A549 (cell line): ENCODE data around the gene ASTN1. TPM values are rescaled to one million over a fixed set of nuclear protein-coding genes. Genes with fewer than 3 reads are reported as not detected.

ENCODE experiments used
- ATAC-seq, 2 experiments: fragments of 200-7000 bp in 1 of 2; fragments of >200 bp in 1 of 2; cut with Nextera tagmentation in 1 of 2; cut with Tn5 transposase in 1 of 2; 3 replicates each; pipeline versions ENCODE4 v1.8.0 to v1.9.1; 2018 to 2020; ENCODE audit warnings: mild to moderate bottlenecking in 1 of 2, moderate library complexity in 1 of 2
- CTCF ChIA-PET: fragments of 300-600 bp; sonication (Branson Sonifier 250); formaldehyde crosslinking; extraction: SDS; loops from one replicate; lab custom pipeline; 2021; ENCODE audit warnings: antibody characterized with exemption, inconsistent platforms; lab: Yijun Ruan, JAX
- POLR2A ChIA-PET: fragments of 350-600 bp; formaldehyde crosslinking; extraction: SDS; loops from one replicate; lab custom pipeline; 2021; ENCODE audit warnings: antibody characterized with exemption, inconsistent platforms; lab: Yijun Ruan, JAX
- DNase-seq, 2 experiments: peaks; one replicate each; pipeline versions ENCODE4 v3.0.0 to v3.0.0-alpha.2; 2011 to 2016; ENCODE audit warnings: low read depth in 1 of 2, low spot score in 1 of 2
- FAIRE-seq: peaks from 2 replicates; lab custom pipeline; 2011; peaks lifted over from hg19 to GRCh38; lab: Jason Lieb, UNC
- H3K27ac ChIP-seq, 2 experiments: fragments of >200 bp; sonication (Bioruptor Twin); formaldehyde crosslinking; 3 replicates each; pipeline ENCODE4 v1.5.1; 2016 to 2017
- H3K4me1 ChIP-seq: fragments of >200 bp; sonication (Bioruptor Twin); formaldehyde crosslinking; 3 replicates; pipeline ENCODE4 v1.6.1; 2016
- H3K4me2 ChIP-seq: fragments of >200 bp; sonication (Bioruptor Twin); formaldehyde crosslinking; 3 replicates; pipeline ENCODE4 v1.6.1; 2016
- H3K4me3 ChIP-seq: fragments of >200 bp; sonication (Bioruptor Twin); formaldehyde crosslinking; 3 replicates; pipeline ENCODE4 v1.5.1; 2016
- H3K9me3 ChIP-seq: fragments of >200 bp; sonication (Bioruptor Twin); formaldehyde crosslinking; 3 replicates; pipeline ENCODE4 v1.6.1; 2016
- CBX2 ChIP-seq: fragments of 200-600 bp; sonication (generic); IDR thresholded peaks from 2 replicates; pipeline ENCODE4 v1.6.1; 2016; ENCODE audit warnings: low read depth, mild to moderate bottlenecking, borderline replicate concordance
- CBX8 ChIP-seq: fragments of 200-600 bp; sonication (generic); IDR thresholded peaks from 2 replicates; pipeline ENCODE4 v1.6.1; 2016
- CHD4 ChIP-seq: fragments of 200-600 bp; sonication (generic); IDR thresholded peaks from 2 replicates; pipeline ENCODE4 v1.6.1; 2016; ENCODE audit warnings: antibody characterized with exemption, mild to moderate bottlenecking, borderline replicate concordance
- EHF ChIP-seq: fragments of 250-450 bp; sonication (Bioruptor Pico); IDR thresholded peaks from 2 replicates; pipeline ENCODE4 v1.5.0; 2020; ENCODE audit warnings: mild to moderate bottlenecking
- EP300 ChIP-seq, 2 experiments: fragments of >200 bp; sonication (Bioruptor Twin); formaldehyde crosslinking; IDR thresholded peaks; 2 replicates in 1 of 2; 3 replicates in 1 of 2; pipeline ENCODE4 v1.6.1; 2016 to 2017
- FOXS1 ChIP-seq: fragments of 250-450 bp; sonication (Bioruptor Pico); IDR thresholded peaks from 2 replicates; pipeline ENCODE4 v1.5.0; 2020; ENCODE audit warnings: mild to moderate bottlenecking, moderate library complexity
- HEYL ChIP-seq: fragments of 250-450 bp; sonication (Bioruptor Pico); IDR thresholded peaks from 2 replicates; pipeline ENCODE4 v1.8.0; 2021; ENCODE audit warnings: mild to moderate bottlenecking, moderate library complexity
- HOXA7 ChIP-seq: fragments of 250-450 bp; sonication (Bioruptor Pico); IDR thresholded peaks from 2 replicates; pipeline ENCODE4 v1.5.0; 2020; ENCODE audit warnings: mild to moderate bottlenecking, moderate library complexity
- KDM1A ChIP-seq: fragments of 200-600 bp; sonication (generic); IDR thresholded peaks from 2 replicates; pipeline ENCODE4 v1.6.1; 2016; ENCODE audit warnings: low read depth, mild to moderate bottlenecking
- MYC ChIP-seq: IDR thresholded peaks from 2 replicates; pipeline ENCODE4 v1.6.1; 2012; ENCODE audit warnings: mild to moderate bottlenecking, inconsistent platforms, low read length, improper control_type of control experiment, borderline replicate concordance
- NPAS2 ChIP-seq: fragments of 250-450 bp; sonication (Bioruptor Pico); IDR thresholded peaks from 2 replicates; pipeline ENCODE4 v1.8.0; 2022; ENCODE audit warnings: mild to moderate bottlenecking, moderate library complexity, borderline replicate concordance
- POLR2AphosphoS2 ChIP-seq: conservative IDR thresholded peaks from 2 replicates; pipeline ENCODE4 v1.6.1; 2012; ENCODE audit warnings: low read length, improper control_type of control experiment, inconsistent platforms
- SREBF2 ChIP-seq: fragments of 450-650 bp; IDR thresholded peaks from 2 replicates; pipeline ENCODE4 v1.6.1; 2014; ENCODE audit warnings: mild to moderate bottlenecking, moderate library complexity
- ZC3H11A ChIP-seq: fragments of 450-650 bp; IDR thresholded peaks from 2 replicates; pipeline ENCODE4 v1.6.1; 2014; ENCODE audit warnings: antibody characterized with exemption, mild to moderate bottlenecking
- ZNF302 ChIP-seq: fragments of 250-450 bp; sonication (Bioruptor Pico); IDR thresholded peaks from 2 replicates; pipeline ENCODE4 v1.9.0; 2021; ENCODE audit warnings: inconsistent platforms, mild to moderate bottlenecking, moderate library complexity
- ZSCAN20 ChIP-seq: fragments of 250-450 bp; sonication (Bioruptor Pico); IDR thresholded peaks from 2 replicates; pipeline ENCODE4 v1.8.0; 2022; ENCODE audit warnings: mild to moderate bottlenecking, moderate library complexity
- WGBS: methylation state at CpG from one replicate; pipeline ENCODE4 v1.1.6; 2017; ENCODE audit errors: missing lambda C conversion rate; 5-methylcytosine and 5-hydroxymethylcytosine counted together
- polyA plus RNA-seq, 4 experiments: library from polyadenylated mRNA; depleted of rRNA in 3 of 4; stranded (reverse); fragments of >200 nt; fragmentation: RNase III in 1 of 4; extraction: RNeasy Plus Mini Kit Qiagen cat#74134 plus additional on column Dnase treatment in 1 of 4; gene quantifications; 2 replicates in 3 of 4; 3 replicates in 1 of 4; pipeline ENCODE4 v1.2.3, GENCODE V29; 2011 to 2017
- TF ChIP-seq, protein P1 (sequence below): fragments of >200 bp; sonication (Bioruptor Twin); formaldehyde crosslinking; IDR thresholded peaks from 2 replicates; pipeline ENCODE4 v1.6.1; 2016
- TF ChIP-seq, protein P2 (sequence below): IDR thresholded peaks from 2 replicates; pipeline ENCODE4 v1.6.1; 2012

Gene ASTN1
- polyA plus RNA-seq, 2 of the 4 experiments (the other 2 are of a cell fraction), result not detected

DNA sequence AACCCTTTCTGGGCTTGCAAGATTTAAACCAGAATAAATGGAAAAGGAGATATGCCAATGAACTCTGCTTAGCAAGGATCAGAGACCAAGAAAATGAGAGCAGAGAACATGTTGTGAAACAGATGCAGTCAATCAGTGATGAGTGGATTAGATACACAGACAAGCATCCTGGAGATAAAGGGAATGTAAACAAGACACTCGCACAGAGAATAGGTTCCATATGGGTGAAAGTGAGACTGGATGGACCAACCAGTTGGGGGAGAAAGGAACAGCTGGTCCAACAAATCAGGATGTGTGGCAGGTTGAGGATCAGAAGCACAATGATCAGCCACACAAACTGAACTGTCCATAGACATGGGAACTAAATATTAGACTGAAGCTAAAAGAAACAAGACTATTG is 338.2 kb downstream of the ASTN1 start:
- no peak for DNase-seq
- Histone ChIP-seq H3K9me3 (no peaks in the 10 kb centered on the region), H3K4me2 (no peak overlapping the region), H3K4me1 (no peaks in the 10 kb centered on the region), H3K4me3 (no peak overlapping the region), H3K27ac (no peak overlapping the region)
- no peak for ATAC-seq
- ChIA-PET CTCF (no interaction called here), POLR2A (no interaction called here)
- FAIRE-seq, result no peak
- WGBS, result 0% methylated on average over 1 of the region's 1 CpG
- TF ChIP-seq CHD4, result no peak
- no peak for TF ChIP-seq ZSCAN20 (CRISPR knock-in tag)
- TF ChIP-seq MYC, result no peak
- no peak for TF ChIP-seq CBX8
- no peak for TF ChIP-seq EHF (CRISPR knock-in tag)
- no peak for TF ChIP-seq EP300 (IDR thresholded peaks at IDR 0.05)
- TF ChIP-seq POLR2AphosphoS2, result no peak
- TF ChIP-seq, protein P1, sequence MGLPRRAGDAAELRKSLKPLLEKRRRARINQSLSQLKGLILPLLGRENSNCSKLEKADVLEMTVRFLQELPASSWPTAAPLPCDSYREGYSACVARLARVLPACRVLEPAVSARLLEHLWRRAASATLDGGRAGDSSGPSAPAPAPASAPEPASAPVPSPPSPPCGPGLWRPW, result no peak
- TF ChIP-seq KDM1A, result no peak

DNA sequence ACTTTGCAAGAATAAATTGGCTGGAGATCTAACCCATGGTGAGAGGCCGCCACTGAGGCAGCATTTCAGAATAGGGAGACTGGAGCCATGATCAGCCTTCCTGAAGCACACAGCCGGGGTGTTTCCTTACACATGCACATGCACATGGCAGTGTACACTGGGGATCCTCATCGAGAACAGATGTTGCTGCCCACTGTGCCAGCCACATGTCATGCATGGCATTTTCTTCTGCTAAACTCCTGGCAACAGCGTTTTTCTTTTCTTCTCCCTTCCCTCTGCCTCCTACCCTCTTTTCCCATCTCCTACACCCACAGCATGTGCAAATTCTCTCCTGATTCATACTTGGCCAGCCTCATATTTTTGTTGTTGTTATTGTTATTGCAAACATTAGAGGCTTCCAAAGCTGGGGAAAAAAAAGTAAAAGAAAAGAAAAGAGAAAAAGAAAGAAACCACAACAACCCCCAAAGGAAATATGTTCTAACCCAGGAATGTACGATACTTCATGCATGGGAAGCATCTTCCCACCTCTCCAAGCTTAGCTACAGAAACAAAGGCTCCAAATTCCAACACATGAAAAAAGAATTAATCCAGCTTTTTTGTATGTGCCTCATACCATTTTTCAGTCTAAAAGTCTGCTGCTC is 344.0 kb downstream of the ASTN1 start:
- Histone ChIP-seq H3K9me3 (no peaks in the 10 kb centered on the region), H3K4me3 (no peak overlapping the region), H3K27ac (no peak overlapping the region), H3K4me1 (no peaks in the 10 kb centered on the region), H3K4me2 (no peak overlapping the region)
- ATAC-seq, result no peak
- no peak for FAIRE-seq
- WGBS, result 1% methylated on average over 5 of the region's 5 CpGs
- DNase-seq, result no peak
- TF ChIP-seq CBX2, result no peak
- TF ChIP-seq MYC, result no peak
- POLR2A ChIA-PET, result no interaction called here
- CTCF ChIA-PET, result no interaction called here

DNA sequence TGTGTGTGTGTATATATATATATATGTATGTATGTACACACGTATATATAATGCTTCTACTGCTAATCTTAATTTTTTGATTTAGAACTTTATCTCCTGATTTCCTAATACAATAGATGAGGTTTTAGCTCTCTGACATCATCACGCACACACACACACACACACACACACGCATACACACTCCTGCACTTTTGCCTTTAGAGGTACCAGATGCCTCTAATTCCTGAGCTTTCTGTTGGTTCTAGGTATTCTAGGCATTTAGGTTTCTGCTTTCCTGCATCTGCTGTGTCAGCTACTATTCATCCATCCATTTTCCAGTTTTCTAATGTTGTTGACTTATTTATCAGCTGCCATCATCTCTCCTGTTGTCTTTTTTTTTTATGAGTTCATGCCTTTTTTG is 348.3 kb downstream of the ASTN1 start:
- TF ChIP-seq HEYL (CRISPR knock-in tag) (no peak), MYC (no peak), POLR2AphosphoS2 (no peak), CHD4 (no peak), HOXA7 (CRISPR knock-in tag) (no peak)
- TF ChIP-seq, protein P2, sequence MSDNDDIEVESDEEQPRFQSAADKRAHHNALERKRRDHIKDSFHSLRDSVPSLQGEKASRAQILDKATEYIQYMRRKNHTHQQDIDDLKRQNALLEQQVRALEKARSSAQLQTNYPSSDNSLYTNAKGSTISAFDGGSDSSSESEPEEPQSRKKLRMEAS, result no peak
- Histone ChIP-seq H3K9me3 (no peaks in the 10 kb centered on the region), H3K4me3 (no peak overlapping the region), H3K27ac (no peak overlapping the region), H3K4me1 (no peaks in the 10 kb centered on the region), H3K4me2 (no peak overlapping the region)
- ChIA-PET CTCF (interaction anchor here (0.7 kb wide), 1 partner anchor 256 kb away, joined by 3 read pairs; no protein-coding TSS in a partner anchor), POLR2A (no interaction called here)
- DNase-seq (no peak), FAIRE-seq (no peak), ATAC-seq (no peak)
- WGBS, result 7% methylated on average over 3 of the region's 3 CpGs

DNA sequence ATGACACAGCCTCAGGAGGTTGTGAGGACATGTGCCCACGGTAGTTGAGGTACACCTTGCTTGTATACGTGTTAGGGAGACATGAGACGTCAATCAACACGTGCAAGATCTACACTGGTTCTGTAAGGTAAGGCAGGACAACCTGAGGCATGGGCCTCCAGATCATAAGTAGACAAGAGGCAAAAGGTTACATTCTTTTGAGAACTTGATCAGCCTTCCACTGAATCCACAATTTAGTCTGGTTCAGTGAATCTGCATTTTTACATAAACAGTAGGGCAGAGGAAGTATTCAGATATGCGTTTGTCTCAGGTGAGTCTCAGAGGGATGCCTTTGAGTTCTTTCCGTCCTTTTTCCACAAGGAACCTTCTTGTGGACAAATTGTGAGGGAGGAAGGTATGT is 348.9 kb downstream of the ASTN1 start:
- CTCF ChIA-PET, result no interaction called here
- DNase-seq (no peak), FAIRE-seq (no peak), ATAC-seq (no peak)
- 2% methylated on average over 6 of the region's 6 CpGs for WGBS
- Histone ChIP-seq H3K9me3 (no peaks in the 10 kb centered on the region), H3K4me2 (no peak overlapping the region), H3K4me3 (no peak overlapping the region), H3K27ac (no peak overlapping the region), H3K4me1 (no peaks in the 10 kb centered on the region)
- POLR2A ChIA-PET, result no interaction called here
- TF ChIP-seq ZC3H11A (no peak), NPAS2 (no peak), MYC (no peak), SREBF2 (no peak), ZNF302 (CRISPR knock-in tag) (no peak), FOXS1 (no peak)
